Breast epithelium (tissue), 3 donors: ENCODE measurements around the gene ANKS3.

ENCODE experiments used
- CTCF ChIP-seq, 3 donors: fragments of 450-650 bp; IDR thresholded peaks; one replicate each; pipeline ENCODE4 v1.5.1; 2016 to 2017; ENCODE audit warnings: antibody characterized with exemption in 3 of 3, mild to moderate bottlenecking in 3 of 3, moderate library complexity in 3 of 3
- POLR2A ChIP-seq: fragments of 450-650 bp; IDR thresholded peaks from one replicate; pipeline ENCODE4 v1.6.1; 2016; ENCODE audit warnings: antibody characterized with exemption, mild to moderate bottlenecking, moderate library complexity
- POLR2AphosphoS5 ChIP-seq, 3 donors: sonication (generic); formaldehyde crosslinking; IDR thresholded peaks; one replicate each; pipeline ENCODE4 v1.6.1; 2017; ENCODE audit warnings: antibody characterized with exemption in 3 of 3

- TF ChIP-seq POLR2A: no peak
- TF ChIP-seq CTCF (IDR thresholded peaks at IDR 0.05): no peak
- no peak for TF ChIP-seq POLR2AphosphoS5 (IDR thresholded peaks at IDR 0.05)
Observed at GRCh38 chr16:4728676-4729075, 5.4 kb downstream of the ANKS3 start.
